H1 (cell line): ENCODE data around the gene SLC48A1.

Experiments used
- EGR1 ChIP-seq: IDR thresholded peaks from 2 replicates; pipeline ENCODE4 v1.6.1; 2011; ENCODE audit warnings: low read depth, low read length, borderline replicate concordance
- POLR2A ChIP-seq, 2 experiments: IDR thresholded peaks; 1 replicate in 1 of 2; 2 replicates in 1 of 2; pipeline ENCODE4 v1.6.1; 2011; ENCODE audit warnings: low read depth in 2 of 2, low read length in 2 of 2, mild to moderate bottlenecking in 2 of 2; ENCODE audit errors: control extremely low read depth in 1 of 2
- POLR2AphosphoS5 ChIP-seq: IDR thresholded peaks from 2 replicates; pipeline ENCODE4 v1.6.1; 2011; ENCODE audit warnings: low read depth, low read length
- TEAD4 ChIP-seq: IDR thresholded peaks from 2 replicates; pipeline ENCODE4 v1.6.1; 2012; ENCODE audit warnings: low read depth, low read length, inconsistent platforms, mixed read lengths

- TF ChIP-seq TEAD4 (no peak), POLR2AphosphoS5 (no peak), POLR2A (IDR thresholded peaks at IDR 0.05; ENCODE audit: control extremely low read depth in 1 of 2, low read depth in 2 of 2, low read length in 2 of 2) (no peak), EGR1 (no peak)
Measured at GRCh38 chr12:47805417-47805816, 32.4 kb downstream of the SLC48A1 start.
